Neural cell (in vitro differentiated cells): Measurements from ENCODE around the gene ADGRG3. TPM values are rescaled to one million over a fixed set of nuclear protein-coding genes. Genes with fewer than 3 reads are reported as not detected.

Experiments used
- H2AFZ ChIP-seq: fragments of 200-600, 300-800 bp; sonication (generic), shearing (Covaris generic); 2 replicates; pipeline ENCODE4 v1.6.0; 2014; ENCODE audit warnings: low read depth, mild to moderate bottlenecking, antibody characterized with exemption, low read length, moderate library complexity
- H3F3A ChIP-seq: fragments of 200-600 bp; shearing (Covaris generic); 2 replicates; pipeline ENCODE4 v1.6.1; 2016; ENCODE audit warnings: mild to moderate bottlenecking, moderate library complexity, mixed read lengths, antibody characterized with exemption, low read length; ENCODE audit not compliant: insufficient read depth, poor library complexity, severe bottlenecking
- H3K27ac ChIP-seq: fragments of 200-600, 300-800 bp; sonication (generic), shearing (Covaris generic); 2 replicates; pipeline ENCODE4 v1.5.1; 2014; ENCODE audit warnings: mild to moderate bottlenecking, low read length, moderate library complexity
- H3K27me3 ChIP-seq: fragments of 300-800, 200-600 bp; sonication (generic), shearing (Covaris generic); 2 replicates; pipeline ENCODE4 v1.6.0; 2014; ENCODE audit warnings: mild to moderate bottlenecking, low read depth, low read length, moderate library complexity; ENCODE audit not compliant: insufficient read depth
- H3K36me3 ChIP-seq: fragments of 300-800, 200-600 bp; sonication (generic), shearing (Covaris generic); 2 replicates; pipeline ENCODE4 v1.5.1; 2014; ENCODE audit warnings: mild to moderate bottlenecking, antibody characterized with exemption, low read length, moderate library complexity; ENCODE audit not compliant: insufficient read depth
- H3K4me2 ChIP-seq: fragments of 300-800, 200-600 bp; sonication (generic), shearing (Covaris generic); 2 replicates; pipeline ENCODE4 v1.6.0; 2014; ENCODE audit warnings: mild to moderate bottlenecking, low read length
- H3K4me3 ChIP-seq: fragments of 300-800, 200-600 bp; sonication (generic), shearing (Covaris generic); 2 replicates; pipeline ENCODE4 v1.5.1; 2014; ENCODE audit warnings: mild to moderate bottlenecking, low read length, moderate library complexity
- H3K79me2 ChIP-seq: fragments of 200-600 bp; shearing (Covaris generic); replicated peaks from 2 replicates; pipeline ENCODE4 v1.6.0; 2014; ENCODE audit warnings: mild to moderate bottlenecking, low read length, moderate library complexity; ENCODE audit not compliant: insufficient read depth
- H3K9ac ChIP-seq: fragments of 300-800, 200-600 bp; sonication (generic), shearing (Covaris generic); 2 replicates; pipeline ENCODE4 v1.6.1; 2016; ENCODE audit warnings: mild to moderate bottlenecking, low read length, mixed read lengths
- H3K9me2 ChIP-seq: fragments of 200-600 bp; shearing (Covaris generic); 2 replicates; pipeline ENCODE4 v1.6.1; 2016; ENCODE audit warnings: mild to moderate bottlenecking, low read length, mixed read lengths; ENCODE audit not compliant: insufficient read depth
- H3K9me3 ChIP-seq: fragments of 200-600, 300-800 bp; sonication (generic), shearing (Covaris generic); 2 replicates; pipeline ENCODE4 v1.6.1; 2016; ENCODE audit warnings: mild to moderate bottlenecking, mixed run types, low read length, moderate library complexity, mixed read lengths
- H4K20me1 ChIP-seq: fragments of 200-600 bp; shearing (Covaris generic); 2 replicates; pipeline ENCODE4 v1.6.1; 2016; ENCODE audit warnings: mild to moderate bottlenecking, mixed run types; ENCODE audit not compliant: insufficient read depth
- CTCF ChIP-seq: fragments of 450-650 bp; IDR thresholded peaks from 2 replicates; pipeline ENCODE4 v1.5.1; 2014; ENCODE audit warnings: antibody characterized with exemption, mild to moderate bottlenecking, moderate library complexity; ENCODE audit not compliant: poor library complexity, severe bottlenecking
- EP300 ChIP-seq: fragments of 450-650 bp; conservative IDR thresholded peaks from 2 replicates; pipeline ENCODE4 v1.6.1; 2014; ENCODE audit warnings: antibody characterized with exemption, mild to moderate bottlenecking, moderate library complexity; ENCODE audit not compliant: poor library complexity, severe bottlenecking
- EZH2 ChIP-seq: fragments of 200-600, 300-800 bp; shearing (Covaris generic), sonication (generic); IDR thresholded peaks from 2 replicates; pipeline ENCODE4 v1.6.1; 2014; ENCODE audit warnings: antibody characterized with exemption, low read length, borderline replicate concordance, mild to moderate bottlenecking; ENCODE audit not compliant: insufficient read depth, poor library complexity, severe bottlenecking
- MXI1 ChIP-seq: fragments of 450-650 bp; conservative IDR thresholded peaks from 2 replicates; pipeline ENCODE4 v1.6.1; 2014; ENCODE audit warnings: antibody characterized with exemption, mild to moderate bottlenecking; ENCODE audit not compliant: poor library complexity, severe bottlenecking
- POLR2AphosphoS5 ChIP-seq: IDR thresholded peaks from 2 replicates; pipeline ENCODE4 v1.6.1; 2012
- RAD21 ChIP-seq: fragments of 450-650 bp; conservative IDR thresholded peaks from 2 replicates; pipeline ENCODE4 v1.6.1; 2014; ENCODE audit warnings: antibody characterized with exemption, mild to moderate bottlenecking, moderate library complexity
- SMC3 ChIP-seq: fragments of 450-650 bp; conservative IDR thresholded peaks from 2 replicates; pipeline ENCODE4 v1.6.1; 2014; ENCODE audit warnings: antibody characterized with exemption, mild to moderate bottlenecking, moderate library complexity; ENCODE audit not compliant: poor library complexity
- TAF1 ChIP-seq: IDR thresholded peaks from 2 replicates; pipeline ENCODE4 v1.6.1; 2012; ENCODE audit warnings: low read depth
- polyA plus RNA-seq: library from polyadenylated mRNA; depleted of rRNA; stranded (reverse); fragments of >200 nt; gene quantifications from 2 replicates; pipeline ENCODE4 v1.2.3, GENCODE V29; 2014
- TF ChIP-seq, protein P1 (sequence below): IDR thresholded peaks from 2 replicates; pipeline ENCODE4 v1.6.1; 2012; ENCODE audit warnings: borderline replicate concordance

ADGRG3 gene
- polyA plus RNA-seq, 1 donor from 2014 or later: 0.62 TPM

- Histone ChIP-seq H3F3A (no peaks in the 10 kb centered on the region), H3K27me3 (no peaks in the 10 kb centered on the region), H3K9ac (no peak overlapping the region), H3K79me2 (no peaks in the 10 kb centered on the region), H3K4me2 (no peak overlapping the region), H3K27ac (peak overlapping the region; percentile 33), H3K9me2 (no peaks in the 10 kb centered on the region), H2AFZ (no peak overlapping the region), H4K20me1 (no peaks in the 10 kb centered on the region), H3K36me3 (no peaks in the 10 kb centered on the region), H3K4me3 (peak overlapping the region; percentile 19), H3K9me3 (no peaks in the 10 kb centered on the region)
- TF ChIP-seq MXI1: no peak
- TF ChIP-seq SMC3: no peak
- no peak for TF ChIP-seq TAF1
- no peak for TF ChIP-seq EZH2
- no peak for TF ChIP-seq EP300
- TF ChIP-seq, protein P1, sequence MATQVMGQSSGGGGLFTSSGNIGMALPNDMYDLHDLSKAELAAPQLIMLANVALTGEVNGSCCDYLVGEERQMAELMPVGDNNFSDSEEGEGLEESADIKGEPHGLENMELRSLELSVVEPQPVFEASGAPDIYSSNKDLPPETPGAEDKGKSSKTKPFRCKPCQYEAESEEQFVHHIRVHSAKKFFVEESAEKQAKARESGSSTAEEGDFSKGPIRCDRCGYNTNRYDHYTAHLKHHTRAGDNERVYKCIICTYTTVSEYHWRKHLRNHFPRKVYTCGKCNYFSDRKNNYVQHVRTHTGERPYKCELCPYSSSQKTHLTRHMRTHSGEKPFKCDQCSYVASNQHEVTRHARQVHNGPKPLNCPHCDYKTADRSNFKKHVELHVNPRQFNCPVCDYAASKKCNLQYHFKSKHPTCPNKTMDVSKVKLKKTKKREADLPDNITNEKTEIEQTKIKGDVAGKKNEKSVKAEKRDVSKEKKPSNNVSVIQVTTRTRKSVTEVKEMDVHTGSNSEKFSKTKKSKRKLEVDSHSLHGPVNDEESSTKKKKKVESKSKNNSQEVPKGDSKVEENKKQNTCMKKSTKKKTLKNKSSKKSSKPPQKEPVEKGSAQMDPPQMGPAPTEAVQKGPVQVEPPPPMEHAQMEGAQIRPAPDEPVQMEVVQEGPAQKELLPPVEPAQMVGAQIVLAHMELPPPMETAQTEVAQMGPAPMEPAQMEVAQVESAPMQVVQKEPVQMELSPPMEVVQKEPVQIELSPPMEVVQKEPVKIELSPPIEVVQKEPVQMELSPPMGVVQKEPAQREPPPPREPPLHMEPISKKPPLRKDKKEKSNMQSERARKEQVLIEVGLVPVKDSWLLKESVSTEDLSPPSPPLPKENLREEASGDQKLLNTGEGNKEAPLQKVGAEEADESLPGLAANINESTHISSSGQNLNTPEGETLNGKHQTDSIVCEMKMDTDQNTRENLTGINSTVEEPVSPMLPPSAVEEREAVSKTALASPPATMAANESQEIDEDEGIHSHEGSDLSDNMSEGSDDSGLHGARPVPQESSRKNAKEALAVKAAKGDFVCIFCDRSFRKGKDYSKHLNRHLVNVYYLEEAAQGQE: no peak
- TF ChIP-seq POLR2AphosphoS5: peak; percentile 91
- TF ChIP-seq CTCF: no peak
- no peak for TF ChIP-seq RAD21
These were observed 25.4 kb downstream of the ADGRG3 start for GRCh38 chr16:57693550-57693949.

DNA sequence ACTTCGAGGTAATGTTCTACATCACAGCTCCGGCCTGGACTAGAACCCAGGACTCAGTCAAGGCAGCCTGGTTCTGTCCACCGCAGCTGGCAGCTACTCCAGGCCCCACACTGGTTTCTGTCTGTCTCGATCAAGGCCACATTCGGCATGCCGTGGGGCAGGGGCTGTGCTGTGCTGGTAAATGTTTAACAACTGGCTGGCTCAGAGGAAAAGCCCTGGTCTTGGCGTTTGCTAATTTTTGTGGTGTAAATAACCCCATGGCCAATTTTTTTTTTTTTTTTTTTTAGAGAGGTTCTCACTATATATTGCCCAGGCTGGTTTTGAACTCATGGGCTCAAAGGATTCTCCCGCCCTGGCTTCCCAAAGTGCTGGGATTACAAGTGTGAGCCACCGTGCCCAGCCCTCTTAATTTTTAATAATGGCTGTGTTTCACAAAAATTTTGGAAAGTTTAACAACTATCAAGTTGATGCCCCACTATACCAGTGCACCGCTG lies 26.2 kb downstream of the ADGRG3 start:
- Histone ChIP-seq H3F3A (no peaks in the 10 kb centered on the region), H3K9me3 (no peaks in the 10 kb centered on the region), H3K79me2 (no peaks in the 10 kb centered on the region), H4K20me1 (no peaks in the 10 kb centered on the region), H3K9me2 (no peaks in the 10 kb centered on the region), H3K4me3 (peak overlapping the region; percentile 59), H3K27ac (no peak overlapping the region), H3K36me3 (no peaks in the 10 kb centered on the region), H3K27me3 (no peaks in the 10 kb centered on the region), H2AFZ (no peak overlapping the region), H3K9ac (no peak overlapping the region), H3K4me2 (no peak overlapping the region)
- TF ChIP-seq POLR2AphosphoS5 (no peak), TAF1 (no peak)
